H9 (cell line): ENCODE measurements around the gene PRTN3. TPM values are rescaled to one million over a fixed set of nuclear protein-coding genes. Genes with fewer than 3 reads are reported as not detected.

Source experiments
- DNase-seq: peaks from one replicate; pipeline ENCODE4 v3.0.0-alpha.2; 2017
- H2AFZ ChIP-seq: one replicate; pipeline ENCODE4 v1.6.1; 2013; ENCODE audit warnings: mild to moderate bottlenecking, low read length, control low read depth, moderate library complexity
- H2AK5ac ChIP-seq: 2 replicates; pipeline ENCODE4 v1.6.1; 2013; ENCODE audit warnings: low read length, control low read depth, mixed read lengths; ENCODE audit not compliant: insufficient read length
- H2BK120ac ChIP-seq: one replicate; pipeline ENCODE4 v1.6.1; 2013; ENCODE audit warnings: low read depth, mild to moderate bottlenecking, low read length, control low read depth, inconsistent platforms; ENCODE audit not compliant: poor library complexity, severe bottlenecking
- H2BK12ac ChIP-seq: 2 replicates; pipeline ENCODE4 v1.6.1; 2013; ENCODE audit warnings: low read length, control low read depth, mixed read lengths, low read depth; ENCODE audit not compliant: insufficient read length
- H2BK15ac ChIP-seq: 2 replicates; pipeline ENCODE4 v1.6.1; 2013; ENCODE audit warnings: low read depth, low read length, control low read depth
- H2BK20ac ChIP-seq: one replicate; pipeline ENCODE4 v1.6.1; 2013; ENCODE audit warnings: low read depth, mild to moderate bottlenecking, low read length, control low read depth, inconsistent platforms; ENCODE audit not compliant: poor library complexity, severe bottlenecking
- H2BK5ac ChIP-seq: 2 replicates; pipeline ENCODE4 v1.6.1; 2013; ENCODE audit warnings: low read length, control low read depth, mixed read lengths; ENCODE audit not compliant: insufficient read length
- H3K14ac ChIP-seq: 2 replicates; pipeline ENCODE4 v1.6.1; 2013; ENCODE audit warnings: low read length, control low read depth; ENCODE audit not compliant: insufficient read depth
- H3K18ac ChIP-seq: 2 replicates; pipeline ENCODE4 v1.6.1; 2013; ENCODE audit warnings: low read depth, mild to moderate bottlenecking, mixed read lengths, low read length, control low read depth; ENCODE audit not compliant: insufficient read length
- H3K23ac ChIP-seq: 2 replicates; pipeline ENCODE4 v1.6.1; 2013; ENCODE audit warnings: low read length, control low read depth, mixed read lengths, low read depth; ENCODE audit not compliant: insufficient read length
- H3K23me2 ChIP-seq: 2 replicates; pipeline ENCODE4 v1.6.1; 2013; ENCODE audit warnings: low read depth, mild to moderate bottlenecking, mixed read lengths, low read length, control low read depth; ENCODE audit not compliant: insufficient read length, poor library complexity, severe bottlenecking
- H3K27ac ChIP-seq: 2 replicates; pipeline ENCODE4 v1.5.1; 2013; ENCODE audit warnings: low read length, control low read depth, mixed read lengths, low read depth; ENCODE audit not compliant: insufficient read length
- H3K27me3 ChIP-seq: 2 replicates; pipeline ENCODE4 v1.6.1; 2013; ENCODE audit warnings: low read length, control low read depth, inconsistent platforms; ENCODE audit not compliant: insufficient read depth
- H3K4ac ChIP-seq: 2 replicates; pipeline ENCODE4 v1.6.1; 2013; ENCODE audit warnings: low read depth, mild to moderate bottlenecking, control low read depth, inconsistent platforms, low read length, moderate library complexity
- H3K4me1 ChIP-seq: 2 replicates; pipeline ENCODE4 v1.6.1; 2013; ENCODE audit warnings: low read length, control low read depth, inconsistent platforms; ENCODE audit not compliant: insufficient read depth
- H3K4me2 ChIP-seq: 2 replicates; pipeline ENCODE4 v1.6.1; 2013; ENCODE audit warnings: low read length, control low read depth, mixed read lengths; ENCODE audit not compliant: insufficient read length, insufficient read depth
- H3K56ac ChIP-seq: 2 replicates; pipeline ENCODE4 v1.6.1; 2013; ENCODE audit warnings: low read depth, mild to moderate bottlenecking, mixed read lengths, low read length, control low read depth; ENCODE audit not compliant: insufficient read length
- H3K79me1 ChIP-seq: 2 replicates; pipeline ENCODE4 v1.6.1; 2013; ENCODE audit warnings: low read depth, mild to moderate bottlenecking, moderate library complexity, low read length, control low read depth, inconsistent platforms; ENCODE audit not compliant: insufficient read depth, poor library complexity, severe bottlenecking
- H3K79me2 ChIP-seq: 2 replicates; pipeline ENCODE4 v1.6.1; 2013; ENCODE audit warnings: low read length, control low read depth, inconsistent platforms; ENCODE audit not compliant: insufficient read depth
- H3K9ac ChIP-seq: 2 replicates; pipeline ENCODE4 v1.6.1; 2013; ENCODE audit warnings: low read length, control low read depth, mixed read lengths; ENCODE audit not compliant: insufficient read length; ENCODE audit errors: extremely low read depth
- H3K9me3 ChIP-seq: one replicate; pipeline ENCODE4 v1.6.1; 2013; ENCODE audit warnings: low read depth, low read length, inconsistent platforms; ENCODE audit not compliant: control insufficient read depth
- H3T11ph ChIP-seq: one replicate; pipeline ENCODE4 v1.6.1; 2013; ENCODE audit warnings: mild to moderate bottlenecking, low read length, control low read depth, inconsistent platforms
- H4K20me1 ChIP-seq: one replicate; pipeline ENCODE4 v1.6.1; 2013; ENCODE audit not compliant: control insufficient read depth, insufficient read length, insufficient read depth
- H4K5ac ChIP-seq: 2 replicates; pipeline ENCODE4 v1.6.1; 2013; ENCODE audit warnings: low read depth, mild to moderate bottlenecking, mixed read lengths, low read length, control low read depth; ENCODE audit not compliant: insufficient read length
- H4K8ac ChIP-seq: replicated peaks from 2 replicates; pipeline ENCODE4 v1.6.1; 2013; ENCODE audit warnings: low read length, control low read depth, mixed read lengths, low read depth; ENCODE audit not compliant: insufficient read length
- H4K91ac ChIP-seq: 2 replicates; pipeline ENCODE4 v1.6.1; 2013; ENCODE audit warnings: low read depth, mild to moderate bottlenecking, moderate library complexity, mixed read lengths, low read length, control low read depth; ENCODE audit not compliant: insufficient read length
- H3K27ac Mint-ChIP-seq, 3 experiments: 2 replicates in 2 of 3; 3 replicates in 1 of 3; pipeline ENCODE4 v1.8.0; 2020 to 2021; ENCODE audit warnings: mixed read lengths in 3 of 3, mild to moderate bottlenecking in 1 of 3, moderate library complexity in 1 of 3
- H3K27me3 Mint-ChIP-seq: 2 replicates; pipeline ENCODE4 v1.8.0; 2021; ENCODE audit warnings: low read depth, mild to moderate bottlenecking, moderate library complexity, mixed read lengths
- H3K36me3 Mint-ChIP-seq, 3 experiments: 2 replicates in 2 of 3; 3 replicates in 1 of 3; pipeline ENCODE4 v1.8.0; 2020 to 2021; ENCODE audit warnings: low read depth in 3 of 3, mixed read lengths in 3 of 3; ENCODE audit not compliant: insufficient read depth in 1 of 3
- H3K4me1 Mint-ChIP-seq, 2 experiments: 2 replicates each; pipeline ENCODE4 v1.8.0; 2020; ENCODE audit warnings: mixed read lengths in 2 of 2
- H3K4me3 Mint-ChIP-seq, 2 experiments: 2 replicates in 1 of 2; 3 replicates in 1 of 2; pipeline ENCODE4 v1.8.0; 2020 to 2021; ENCODE audit warnings: mild to moderate bottlenecking in 2 of 2, mixed read lengths in 2 of 2, moderate library complexity in 1 of 2
- H3K9me3 Mint-ChIP-seq, 2 experiments: 2 replicates in 1 of 2; 3 replicates in 1 of 2; pipeline ENCODE4 v1.8.0; 2020; ENCODE audit warnings: mild to moderate bottlenecking in 2 of 2, mixed read lengths in 2 of 2, moderate library complexity in 1 of 2
- WGBS: extraction: QIAGEN DNeasy Blood & Tissue Kit; methylation state at CpG from one replicate; pipeline ENCODE4 v1.1.7; 2013; ENCODE audit warnings: missing lambda C conversion rate, low lambda C conversion rate, mixed read lengths; ENCODE audit not compliant: insufficient read length; ENCODE audit errors: extremely low coverage; 5-methylcytosine and 5-hydroxymethylcytosine counted together
- total RNA-seq: library from RNA; stranded (reverse); gene quantifications from 2 replicates; pipeline ENCODE4 v1.2.1, GENCODE V29; 2021
- TF ChIP-seq, protein P1 (sequence below): fragments of 200-600 bp; sonication (generic); conservative IDR thresholded peaks from 3 replicates; pipeline ENCODE4 v1.8.0; 2021; ENCODE audit warnings: antibody characterized with exemption, mild to moderate bottlenecking

PRTN3 gene
- total RNA-seq, 1 experiment from 2014 or later: 0.31 TPM

DNA sequence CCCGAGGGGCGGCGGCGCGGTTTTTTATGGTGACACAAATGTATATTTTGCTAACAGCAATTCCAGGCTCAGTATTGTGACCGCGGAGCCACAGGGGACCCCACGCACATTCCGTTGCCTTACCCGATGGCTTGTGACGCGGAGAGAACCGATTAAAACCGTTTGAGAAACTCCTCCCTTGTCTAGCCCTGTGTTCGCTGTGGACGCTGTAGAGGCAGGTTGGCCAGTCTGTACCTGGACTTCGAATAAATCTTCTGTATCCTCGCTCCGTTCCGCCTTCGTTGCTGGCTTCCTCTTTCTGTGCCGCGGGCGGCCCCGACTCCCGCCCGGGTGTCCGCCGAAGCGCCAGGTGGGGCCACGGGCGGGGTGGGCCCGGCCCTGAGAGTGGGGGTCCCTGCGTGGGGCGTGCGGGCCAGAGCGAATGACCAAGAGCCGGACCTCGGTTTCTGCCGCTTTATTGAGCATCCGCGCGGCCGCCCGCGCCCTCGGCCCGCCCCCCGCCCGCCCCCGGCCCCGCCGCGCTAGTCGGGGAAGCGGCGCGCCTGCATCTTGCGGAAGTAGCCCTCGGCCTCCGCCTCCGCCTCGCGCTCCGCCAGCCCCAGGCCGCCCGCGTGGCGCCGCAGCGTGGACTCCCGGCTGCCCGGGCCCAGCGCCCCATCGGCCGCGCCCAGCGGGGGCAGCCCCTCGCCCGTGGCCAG, 28.6 kb upstream of the PRTN3 start:
- Mint-ChIP-seq H3K4me3 (no peak overlapping the region), H3K27me3 (peaks cover 3% of the 10 kb centered on the region; the same call in 1 of the 2 replicates), H3K4me1 (0 out of 4 replicates have a peak, but pooled peaks cover 0 to 3% of the 10 kb centered on the region in 2 experiments), H3K9me3 (no peaks in the 10 kb centered on the region; a peak in 2 of 5 replicates), H3K27ac (no peak overlapping the region; a peak in 2 of 7 replicates), H3K36me3 (peaks cover 39 to 65% (median 62%) of the 10 kb centered on the region in 3 experiments)
- no peaks in the 10 kb centered on the region for H3K9me3 ChIP-seq
- no peak overlapping the region for H3K18ac ChIP-seq
- H4K5ac ChIP-seq: no peak overlapping the region
- no peak overlapping the region for H3K4me2 ChIP-seq
- no peak overlapping the region for H3K9ac ChIP-seq
- no peak overlapping the region for H3K4ac ChIP-seq
- no peaks in the 10 kb centered on the region for H3K79me2 ChIP-seq
- H2BK12ac ChIP-seq: no peak overlapping the region
- H3T11ph ChIP-seq: no peak overlapping the region
- TF ChIP-seq, protein P1, sequence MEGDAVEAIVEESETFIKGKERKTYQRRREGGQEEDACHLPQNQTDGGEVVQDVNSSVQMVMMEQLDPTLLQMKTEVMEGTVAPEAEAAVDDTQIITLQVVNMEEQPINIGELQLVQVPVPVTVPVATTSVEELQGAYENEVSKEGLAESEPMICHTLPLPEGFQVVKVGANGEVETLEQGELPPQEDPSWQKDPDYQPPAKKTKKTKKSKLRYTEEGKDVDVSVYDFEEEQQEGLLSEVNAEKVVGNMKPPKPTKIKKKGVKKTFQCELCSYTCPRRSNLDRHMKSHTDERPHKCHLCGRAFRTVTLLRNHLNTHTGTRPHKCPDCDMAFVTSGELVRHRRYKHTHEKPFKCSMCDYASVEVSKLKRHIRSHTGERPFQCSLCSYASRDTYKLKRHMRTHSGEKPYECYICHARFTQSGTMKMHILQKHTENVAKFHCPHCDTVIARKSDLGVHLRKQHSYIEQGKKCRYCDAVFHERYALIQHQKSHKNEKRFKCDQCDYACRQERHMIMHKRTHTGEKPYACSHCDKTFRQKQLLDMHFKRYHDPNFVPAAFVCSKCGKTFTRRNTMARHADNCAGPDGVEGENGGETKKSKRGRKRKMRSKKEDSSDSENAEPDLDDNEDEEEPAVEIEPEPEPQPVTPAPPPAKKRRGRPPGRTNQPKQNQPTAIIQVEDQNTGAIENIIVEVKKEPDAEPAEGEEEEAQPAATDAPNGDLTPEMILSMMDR: no peak
- no peak overlapping the region for H2AK5ac ChIP-seq
- no peak for DNase-seq
- H3K23me2 ChIP-seq: no peaks in the 10 kb centered on the region
- no peak overlapping the region for H3K56ac ChIP-seq
- no peak overlapping the region for H2BK15ac ChIP-seq
- no peaks in the 10 kb centered on the region for H3K79me1 ChIP-seq
- no CpG with 5 or more reads among the region's 80 CpGs for WGBS
- H3K27me3 ChIP-seq: no peaks in the 10 kb centered on the region
- H3K27ac ChIP-seq: no peak overlapping the region
- H4K8ac ChIP-seq: no peak overlapping the region
- H3K4me1 ChIP-seq: no peaks in the 10 kb centered on the region
- H2AFZ ChIP-seq: no peak overlapping the region
- H2BK120ac ChIP-seq: no peak overlapping the region
- no peak overlapping the region for H2BK20ac ChIP-seq
- no peak overlapping the region for H4K91ac ChIP-seq
- H4K20me1 ChIP-seq: no peaks in the 10 kb centered on the region
- H2BK5ac ChIP-seq: no peak overlapping the region
- no peak overlapping the region for H3K14ac ChIP-seq
- H3K23ac ChIP-seq: no peak overlapping the region
